HepG2 (cell line): ENCODE measurements around the gene AGPAT2. TPM values are rescaled to one million over a fixed set of nuclear protein-coding genes. Genes with fewer than 3 reads are reported as not detected.

Source experiments
- AGO2 ChIP-seq: fragments of 200-400 bp; formaldehyde crosslinking; optimal IDR thresholded peaks from 2 replicates; pipeline ENCODE3; 2017; ENCODE audit warnings: mild to moderate bottlenecking, low read depth, low read length, moderate library complexity
- AHR ChIP-seq: IDR thresholded peaks from 2 replicates; pipeline ENCODE4 v1.6.1; 2018; ENCODE audit warnings: missing genetic modification reagents, missing compliant biosample characterization
- JUND ChIP-seq: sonication (generic); formaldehyde crosslinking; IDR thresholded peaks from 2 replicates; pipeline ENCODE4 v1.8.0; 2022; ENCODE audit warnings: mild to moderate bottlenecking, missing genetic modification reagents
- NRL ChIP-seq: sonication (generic); formaldehyde crosslinking; IDR thresholded peaks from 2 replicates; pipeline ENCODE4 v1.5.0; 2020; ENCODE audit warnings: missing genetic modification reagents, mild to moderate bottlenecking, moderate library complexity, borderline replicate concordance
- PHB2 ChIP-seq: fragments of 450-650 bp; IDR thresholded peaks from 2 replicates; pipeline ENCODE4 v1.6.1; 2018; ENCODE audit not compliant: partially characterized antibody
- POLR2A ChIP-seq, 2 experiments: IDR thresholded peaks; 2 replicates each; pipeline ENCODE4 v1.6.1; 2011; ENCODE audit warnings: low read depth in 2 of 2, low read length in 2 of 2, mild to moderate bottlenecking in 1 of 2, moderate library complexity in 1 of 2; ENCODE audit not compliant: insufficient read depth in 1 of 2
- SRSF9 ChIP-seq: fragments of 200-400 bp; formaldehyde crosslinking; IDR thresholded peaks from 2 replicates; pipeline ENCODE4 v1.6.1; 2018; ENCODE audit warnings: borderline replicate concordance, mild to moderate bottlenecking, low read depth, low read length; ENCODE audit not compliant: insufficient read depth, poor library complexity, severe bottlenecking
- TCF12 ChIP-seq, 2 experiments: fragments of 450-650 bp in 1 of 2; sonication (generic) in 1 of 2; formaldehyde crosslinking in 1 of 2; IDR thresholded peaks; 2 replicates each; pipeline versions ENCODE4 v1.6.1 to v1.8.0; 2017 to 2022; ENCODE audit warnings: antibody characterized with exemption in 1 of 2, mild to moderate bottlenecking in 1 of 2, missing genetic modification reagents in 1 of 2, moderate library complexity in 1 of 2
- ZNF230 ChIP-seq: sonication (generic); formaldehyde crosslinking; IDR thresholded peaks from 2 replicates; pipeline ENCODE4 v1.4.0; 2020; ENCODE audit warnings: mild to moderate bottlenecking, missing genetic modification reagents
- ZNF296 ChIP-seq: sonication (generic); formaldehyde crosslinking; conservative IDR thresholded peaks from 2 replicates; pipeline ENCODE4 v1.5.0; 2020; ENCODE audit warnings: mild to moderate bottlenecking, missing genetic modification reagents
- ZNF333 ChIP-seq: sonication (generic); formaldehyde crosslinking; IDR thresholded peaks from 2 replicates; pipeline ENCODE4 v1.4.0; 2020; ENCODE audit warnings: mild to moderate bottlenecking, missing genetic modification reagents, borderline replicate concordance
- ZNF766 ChIP-seq: sonication (generic); formaldehyde crosslinking; IDR thresholded peaks from 2 replicates; pipeline ENCODE4 v1.5.0; 2020; ENCODE audit warnings: missing genetic modification reagents, borderline replicate concordance
- ZNF788 ChIP-seq: sonication (generic); formaldehyde crosslinking; IDR thresholded peaks from 2 replicates; pipeline ENCODE4 v1.5.0; 2020; ENCODE audit warnings: mild to moderate bottlenecking, missing genetic modification reagents, borderline replicate concordance
- polyA plus RNA-seq, 8 experiments: library from polyadenylated mRNA; depleted of rRNA in 3 of 8; stranded (reverse) in 7 of 8; unstranded in 1 of 8; fragments of >200 nt; fragmentation: Illumina TruSeq in 4 of 8; extraction: Trizol in 4 of 8; gene quantifications; 2 replicates each; pipeline versions ENCODE4 v1.2.1 to v1.2.3, GENCODE V29; 2011 to 2016; ENCODE audit warnings: low read depth in 4 of 8, missing spikeins in 1 of 8, mixed read lengths in 1 of 8; ENCODE audit not compliant: insufficient read depth in 1 of 8
- total RNA-seq, 5 experiments: library from RNA; depleted of rRNA; stranded (reverse); fragments of >200 nt; fragmentation: Illumina TruSeq; extraction: Trizol; gene quantifications; 2 replicates each; pipeline ENCODE4 v1.2.3, GENCODE V29; 2016; ENCODE audit warnings: low read depth in 1 of 5
- TF ChIP-seq, protein P1 (sequence below): sonication (generic); formaldehyde crosslinking; IDR thresholded peaks from 2 replicates; pipeline ENCODE4 v1.4.0; 2020; ENCODE audit warnings: missing genetic modification reagents
- TF ChIP-seq, protein P2 (sequence below): sonication (generic); formaldehyde crosslinking; IDR thresholded peaks from 2 replicates; pipeline ENCODE4 v1.4.0; 2020; ENCODE audit warnings: missing genetic modification reagents
- TF ChIP-seq, protein P3 (sequence below): sonication (generic); formaldehyde crosslinking; IDR thresholded peaks from 2 replicates; pipeline ENCODE4 v1.9.0; 2021; ENCODE audit warnings: missing genetic modification reagents, mild to moderate bottlenecking, borderline replicate concordance
- TF ChIP-seq, protein P4 (sequence below): sonication (generic); formaldehyde crosslinking; IDR thresholded peaks from 2 replicates; pipeline ENCODE4 v1.9.0; 2021; ENCODE audit warnings: missing genetic modification reagents, borderline replicate concordance
- TF ChIP-seq, protein P5 (sequence below): sonication (generic); IDR thresholded peaks from 2 replicates; pipeline ENCODE4 v1.6.1; 2016; ENCODE audit warnings: low read depth, borderline replicate concordance
- TF ChIP-seq, protein P6 (sequence below): sonication (generic); formaldehyde crosslinking; IDR thresholded peaks from 2 replicates; pipeline ENCODE4 v1.5.0; 2020; ENCODE audit warnings: missing genetic modification reagents

Gene AGPAT2
- total and polyA plus RNA-seq, 2 of the 13 experiments (the other 11 are each of a cell fraction or from before 2014, with no cell fraction given) = 3.9 to 25.8 TPM

DNA sequence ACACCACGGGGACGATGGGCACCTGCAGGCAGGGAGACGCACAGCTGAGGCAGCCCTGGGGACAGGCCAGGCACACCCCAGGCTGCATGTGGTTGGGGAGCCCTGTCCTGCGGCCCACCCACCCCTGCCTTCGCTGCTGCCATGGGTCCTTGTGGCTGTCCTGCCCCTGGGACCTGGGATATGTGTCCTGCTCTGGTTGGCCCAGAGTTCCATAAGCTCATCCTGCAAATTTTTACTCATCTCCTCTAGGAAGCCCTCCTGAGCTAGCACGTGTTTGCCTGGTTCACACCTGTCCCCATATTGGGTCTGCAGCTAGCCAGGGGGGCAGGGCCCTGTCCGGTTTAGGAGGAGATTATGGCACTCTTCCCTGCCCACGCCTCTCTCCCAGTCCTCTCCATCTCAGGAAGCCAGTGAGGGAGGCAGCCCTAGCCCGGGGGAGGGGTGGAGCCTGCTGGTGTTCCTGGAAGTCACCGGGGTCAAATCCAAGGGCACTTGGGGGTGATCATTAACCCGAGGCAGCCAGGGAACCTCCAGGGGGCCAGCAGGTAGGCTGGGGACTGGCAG, 12.4 kb downstream of the AGPAT2 start (continued):
- no peak for TF ChIP-seq NRL (CRISPR knock-in tag)
- TF ChIP-seq ZNF230 (CRISPR knock-in tag) = no peak
- TF ChIP-seq, protein P1, sequence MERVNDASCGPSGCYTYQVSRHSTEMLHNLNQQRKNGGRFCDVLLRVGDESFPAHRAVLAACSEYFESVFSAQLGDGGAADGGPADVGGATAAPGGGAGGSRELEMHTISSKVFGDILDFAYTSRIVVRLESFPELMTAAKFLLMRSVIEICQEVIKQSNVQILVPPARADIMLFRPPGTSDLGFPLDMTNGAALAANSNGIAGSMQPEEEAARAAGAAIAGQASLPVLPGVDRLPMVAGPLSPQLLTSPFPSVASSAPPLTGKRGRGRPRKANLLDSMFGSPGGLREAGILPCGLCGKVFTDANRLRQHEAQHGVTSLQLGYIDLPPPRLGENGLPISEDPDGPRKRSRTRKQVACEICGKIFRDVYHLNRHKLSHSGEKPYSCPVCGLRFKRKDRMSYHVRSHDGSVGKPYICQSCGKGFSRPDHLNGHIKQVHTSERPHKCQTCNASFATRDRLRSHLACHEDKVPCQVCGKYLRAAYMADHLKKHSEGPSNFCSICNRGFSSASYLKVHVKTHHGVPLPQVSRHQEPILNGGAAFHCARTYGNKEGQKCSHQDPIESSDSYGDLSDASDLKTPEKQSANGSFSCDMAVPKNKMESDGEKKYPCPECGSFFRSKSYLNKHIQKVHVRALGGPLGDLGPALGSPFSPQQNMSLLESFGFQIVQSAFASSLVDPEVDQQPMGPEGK (CRISPR knock-in tag) = peak; percentile 93
- no peak for TF ChIP-seq PHB2
- TF ChIP-seq TCF12 (IDR thresholded peaks at IDR 0.05) = no peak
- no peak for TF ChIP-seq TCF12 (CRISPR knock-in tag; IDR thresholded peaks at IDR 0.05)
- no peak for TF ChIP-seq SRSF9
- no peak for TF ChIP-seq POLR2A (IDR thresholded peaks at IDR 0.05; ENCODE audit: insufficient read depth in 1 of 2, low read depth in 2 of 2, low read length in 2 of 2)
- TF ChIP-seq ZNF296 = no peak
- TF ChIP-seq ZNF766 = no peak
- TF ChIP-seq, protein P2, sequence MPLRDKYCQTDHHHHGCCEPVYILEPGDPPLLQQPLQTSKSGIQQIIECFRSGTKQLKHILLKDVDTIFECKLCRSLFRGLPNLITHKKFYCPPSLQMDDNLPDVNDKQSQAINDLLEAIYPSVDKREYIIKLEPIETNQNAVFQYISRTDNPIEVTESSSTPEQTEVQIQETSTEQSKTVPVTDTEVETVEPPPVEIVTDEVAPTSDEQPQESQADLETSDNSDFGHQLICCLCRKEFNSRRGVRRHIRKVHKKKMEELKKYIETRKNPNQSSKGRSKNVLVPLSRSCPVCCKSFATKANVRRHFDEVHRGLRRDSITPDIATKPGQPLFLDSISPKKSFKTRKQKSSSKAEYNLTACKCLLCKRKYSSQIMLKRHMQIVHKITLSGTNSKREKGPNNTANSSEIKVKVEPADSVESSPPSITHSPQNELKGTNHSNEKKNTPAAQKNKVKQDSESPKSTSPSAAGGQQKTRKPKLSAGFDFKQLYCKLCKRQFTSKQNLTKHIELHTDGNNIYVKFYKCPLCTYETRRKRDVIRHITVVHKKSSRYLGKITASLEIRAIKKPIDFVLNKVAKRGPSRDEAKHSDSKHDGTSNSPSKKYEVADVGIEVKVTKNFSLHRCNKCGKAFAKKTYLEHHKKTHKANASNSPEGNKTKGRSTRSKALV (CRISPR knock-in tag) = no peak
- TF ChIP-seq JUND (CRISPR knock-in tag) = no peak
- peak; percentile 27; the same call in 1 of the 2 replicates for TF ChIP-seq ZNF788
- TF ChIP-seq, protein P3, sequence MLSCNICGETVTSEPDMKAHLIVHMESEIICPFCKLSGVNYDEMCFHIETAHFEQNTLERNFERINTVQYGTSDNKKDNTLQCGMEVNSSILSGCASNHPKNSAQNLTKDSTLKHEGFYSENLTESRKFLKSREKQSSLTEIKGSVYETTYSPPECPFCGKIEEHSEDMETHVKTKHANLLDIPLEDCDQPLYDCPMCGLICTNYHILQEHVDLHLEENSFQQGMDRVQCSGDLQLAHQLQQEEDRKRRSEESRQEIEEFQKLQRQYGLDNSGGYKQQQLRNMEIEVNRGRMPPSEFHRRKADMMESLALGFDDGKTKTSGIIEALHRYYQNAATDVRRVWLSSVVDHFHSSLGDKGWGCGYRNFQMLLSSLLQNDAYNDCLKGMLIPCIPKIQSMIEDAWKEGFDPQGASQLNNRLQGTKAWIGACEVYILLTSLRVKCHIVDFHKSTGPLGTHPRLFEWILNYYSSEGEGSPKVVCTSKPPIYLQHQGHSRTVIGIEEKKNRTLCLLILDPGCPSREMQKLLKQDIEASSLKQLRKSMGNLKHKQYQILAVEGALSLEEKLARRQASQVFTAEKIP = no peak
- TF ChIP-seq AHR (CRISPR knock-in tag) = no peak
- TF ChIP-seq, protein P4, sequence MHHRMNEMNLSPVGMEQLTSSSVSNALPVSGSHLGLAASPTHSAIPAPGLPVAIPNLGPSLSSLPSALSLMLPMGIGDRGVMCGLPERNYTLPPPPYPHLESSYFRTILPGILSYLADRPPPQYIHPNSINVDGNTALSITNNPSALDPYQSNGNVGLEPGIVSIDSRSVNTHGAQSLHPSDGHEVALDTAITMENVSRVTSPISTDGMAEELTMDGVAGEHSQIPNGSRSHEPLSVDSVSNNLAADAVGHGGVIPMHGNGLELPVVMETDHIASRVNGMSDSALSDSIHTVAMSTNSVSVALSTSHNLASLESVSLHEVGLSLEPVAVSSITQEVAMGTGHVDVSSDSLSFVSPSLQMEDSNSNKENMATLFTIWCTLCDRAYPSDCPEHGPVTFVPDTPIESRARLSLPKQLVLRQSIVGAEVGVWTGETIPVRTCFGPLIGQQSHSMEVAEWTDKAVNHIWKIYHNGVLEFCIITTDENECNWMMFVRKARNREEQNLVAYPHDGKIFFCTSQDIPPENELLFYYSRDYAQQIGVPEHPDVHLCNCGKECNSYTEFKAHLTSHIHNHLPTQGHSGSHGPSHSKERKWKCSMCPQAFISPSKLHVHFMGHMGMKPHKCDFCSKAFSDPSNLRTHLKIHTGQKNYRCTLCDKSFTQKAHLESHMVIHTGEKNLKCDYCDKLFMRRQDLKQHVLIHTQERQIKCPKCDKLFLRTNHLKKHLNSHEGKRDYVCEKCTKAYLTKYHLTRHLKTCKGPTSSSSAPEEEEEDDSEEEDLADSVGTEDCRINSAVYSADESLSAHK = no peak
- TF ChIP-seq AGO2 = no peak
- TF ChIP-seq, protein P5, sequence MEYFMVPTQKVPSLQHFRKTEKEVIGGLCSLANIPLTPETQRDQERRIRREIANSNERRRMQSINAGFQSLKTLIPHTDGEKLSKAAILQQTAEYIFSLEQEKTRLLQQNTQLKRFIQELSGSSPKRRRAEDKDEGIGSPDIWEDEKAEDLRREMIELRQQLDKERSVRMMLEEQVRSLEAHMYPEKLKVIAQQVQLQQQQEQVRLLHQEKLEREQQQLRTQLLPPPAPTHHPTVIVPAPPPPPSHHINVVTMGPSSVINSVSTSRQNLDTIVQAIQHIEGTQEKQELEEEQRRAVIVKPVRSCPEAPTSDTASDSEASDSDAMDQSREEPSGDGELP = no peak; the same call in 1 of the 2 replicates
- no peak for TF ChIP-seq ZNF333 (CRISPR knock-in tag)
- TF ChIP-seq, protein P6, sequence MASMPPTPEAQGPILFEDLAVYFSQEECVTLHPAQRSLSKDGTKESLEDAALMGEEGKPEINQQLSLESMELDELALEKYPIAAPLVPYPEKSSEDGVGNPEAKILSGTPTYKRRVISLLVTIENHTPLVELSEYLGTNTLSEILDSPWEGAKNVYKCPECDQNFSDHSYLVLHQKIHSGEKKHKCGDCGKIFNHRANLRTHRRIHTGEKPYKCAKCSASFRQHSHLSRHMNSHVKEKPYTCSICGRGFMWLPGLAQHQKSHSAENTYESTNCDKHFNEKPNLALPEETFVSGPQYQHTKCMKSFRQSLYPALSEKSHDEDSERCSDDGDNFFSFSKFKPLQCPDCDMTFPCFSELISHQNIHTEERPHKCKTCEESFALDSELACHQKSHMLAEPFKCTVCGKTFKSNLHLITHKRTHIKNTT (CRISPR knock-in tag) = no peak
